T-cell (primary cell): ENCODE results near the gene PLPP7. TPM values are rescaled to one million over a fixed set of nuclear protein-coding genes. Genes with fewer than 3 reads are reported as not detected.
A peak's percentile ranks its signal among the peaks of the same experiment; 100 is the strongest.

Experiments used
- ATAC-seq, 4 experiments: fragments of 200-7000 bp in 3 of 4; fragments of 150-1000 bp in 1 of 4; cut with Tn5 transposase; replicated peaks in 1 of 4; 1 replicate in 3 of 4; 2 replicates in 1 of 4; pipeline ENCODE4 v1.10.0; 2021; ENCODE audit warnings: moderate library complexity in 3 of 4, mild to moderate bottlenecking in 2 of 4, moderate number of reproducible peaks in 1 of 4
- CTCF ChIA-PET, 2 donors: fragments of 300-600 bp; sonication (Branson Sonifier 250); formaldehyde crosslinking; loops; one replicate each; lab custom pipeline; 2022; ENCODE audit warnings: antibody characterized with exemption in 2 of 2; lab: Charles Lee
- POLR2A ChIA-PET, 2 donors: fragments of 300-600 bp; sonication (Branson Sonifier 250); formaldehyde crosslinking; loops; one replicate each; lab custom pipeline; 2022; ENCODE audit warnings: antibody characterized with exemption in 2 of 2; lab: Charles Lee
- DNase-seq, 35 experiments: peaks; one replicate each; pipeline versions ENCODE4 v3.0.0 to v3.0.0-alpha.2; 2013 to 2023
- H3K27ac ChIP-seq: one replicate; pipeline ENCODE4 v1.5.1; 2013; ENCODE audit warnings: low read length
- H3K27me3 ChIP-seq, 2 experiments: replicated peaks in 1 of 2; 1 replicate in 1 of 2; 2 replicates in 1 of 2; pipeline versions ENCODE4 v1.6.1 to v1.7.0; 2013; ENCODE audit warnings: low read length in 1 of 2, mixed read lengths in 1 of 2; ENCODE audit not compliant: control insufficient read depth in 2 of 2, insufficient read depth in 2 of 2; ENCODE audit errors: extremely low read depth in 1 of 2
- H3K36me3 ChIP-seq, 2 donors: 1 replicate in 1 of 2; 2 replicates in 1 of 2; pipeline versions ENCODE4 v1.6.1 to v1.7.0; 2013; ENCODE audit warnings: low read length in 1 of 2; ENCODE audit not compliant: control insufficient read depth in 2 of 2, insufficient read depth in 1 of 2; ENCODE audit errors: extremely low read depth in 1 of 2
- H3K4me1 ChIP-seq, 2 experiments: 1 replicate in 1 of 2; 2 replicates in 1 of 2; pipeline versions ENCODE4 v1.6.1 to v1.7.0; 2013; ENCODE audit warnings: low read length in 2 of 2, mixed read lengths in 1 of 2; ENCODE audit not compliant: insufficient read depth in 2 of 2, control insufficient read depth in 1 of 2; ENCODE audit errors: extremely low read depth in 1 of 2
- H3K4me3 ChIP-seq, 2 donors: 1 replicate in 1 of 2; 2 replicates in 1 of 2; pipeline versions ENCODE4 v1.5.1 to v1.7.0; 2013; ENCODE audit warnings: mild to moderate bottlenecking in 2 of 2, low read length in 1 of 2, moderate library complexity in 1 of 2; ENCODE audit not compliant: control insufficient read depth in 1 of 2; ENCODE audit errors: extremely low read depth in 1 of 2
- H3K9me3 ChIP-seq: 2 replicates; pipeline ENCODE4 v1.7.0; 2013
- H3K27ac Mint-ChIP-seq, 2 donors: one replicate each; pipeline ENCODE4 v1.8.0; 2020 to 2021; ENCODE audit warnings: mild to moderate bottlenecking in 2 of 2, mixed read lengths in 2 of 2
- H3K27me3 Mint-ChIP-seq, 2 donors: one replicate each; pipeline ENCODE4 v1.8.0; 2021 to 2022; ENCODE audit warnings: mixed read lengths in 2 of 2
- H3K36me3 Mint-ChIP-seq: one replicate; pipeline ENCODE4 v1.8.0; 2021; ENCODE audit warnings: mixed read lengths
- H3K4me1 Mint-ChIP-seq, 3 donors: one replicate each; pipeline ENCODE4 v1.8.0; 2020 to 2022; ENCODE audit warnings: mixed read lengths in 3 of 3, mild to moderate bottlenecking in 1 of 3
- H3K4me3 Mint-ChIP-seq, 3 donors: one replicate each; pipeline ENCODE4 v1.8.0; 2020 to 2022; ENCODE audit warnings: mild to moderate bottlenecking in 3 of 3, mixed read lengths in 3 of 3, moderate library complexity in 3 of 3
- H3K9me3 Mint-ChIP-seq, 3 donors: one replicate each; pipeline ENCODE4 v1.8.0; 2020 to 2022; ENCODE audit warnings: mixed read lengths in 3 of 3
- WGBS: methylation state at CpG from one replicate; pipeline ENCODE4 v1.1.5; 2013; ENCODE audit warnings: missing lambda C conversion rate; ENCODE audit not compliant: insufficient coverage; 5-methylcytosine and 5-hydroxymethylcytosine counted together
- total RNA-seq, 35 experiments: library from RNA in 6 of 35; stranded (reverse) in 6 of 35; fragments of 120-200 nt in 1 of 35; gene quantifications; one replicate each; pipeline versions ENCODE4 v1.2.1 to v1.2.4 and lab custom pipeline; 2013 to 2026

PLPP7 gene
- total RNA-seq, 5 donors from 2014 or later (not counting 1 experiment from before 2014, with no cell fraction given): 0.13 to 0.58 (median 0.13) TPM; not detected in 2

DNA sequence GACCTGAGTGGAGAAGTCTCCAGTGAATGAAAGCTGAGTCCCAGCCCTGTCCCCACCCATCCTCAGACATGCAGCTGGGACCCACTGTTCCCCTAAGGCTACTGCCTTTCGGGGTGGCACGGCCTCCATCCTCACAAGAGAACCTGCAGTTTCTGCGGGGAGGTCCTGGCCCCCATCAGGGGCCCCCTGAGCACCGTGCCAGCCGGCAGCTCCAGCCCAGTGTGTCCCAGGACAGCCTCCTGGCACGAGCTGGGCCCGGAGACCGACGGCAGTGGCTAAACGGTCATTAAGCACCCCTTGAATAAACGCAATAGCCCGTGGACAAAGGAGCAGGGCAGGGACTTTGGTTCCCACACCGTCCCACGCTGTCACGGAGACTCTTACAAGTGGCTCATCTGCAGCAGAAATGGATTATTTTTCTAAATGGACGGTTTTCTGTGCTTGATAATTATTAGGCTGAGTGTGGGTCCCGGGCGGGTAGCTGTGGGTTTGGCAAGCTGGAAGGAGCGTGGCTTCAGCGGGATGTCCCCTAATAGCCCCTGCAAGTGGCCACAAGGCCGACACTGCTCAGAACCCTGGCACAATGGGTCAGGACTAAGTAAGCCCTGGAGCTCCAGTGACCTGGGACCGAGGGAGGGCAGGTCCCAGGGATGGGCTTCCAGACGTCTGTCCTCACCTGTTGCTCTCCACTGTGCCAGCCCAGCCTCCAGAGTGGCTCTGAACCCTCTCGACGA lies 30.7 kb upstream of the PLPP7 start:
- Histone ChIP-seq H3K4me1 (peaks cover 27 to 99% of the 10 kb centered on the region in 2 experiments), H3K4me3 (no peak overlapping the region), H3K27me3 (no peaks in the 10 kb centered on the region), H3K27ac (peak overlapping the region; percentile 93), H3K36me3 (peaks cover 22 to 52% of the 10 kb centered on the region in 2 donors), H3K9me3 (no peaks in the 10 kb centered on the region)
- ChIA-PET CTCF (no interaction called here), POLR2A (interaction anchor here in 1 of 2 donors (0.5 kb wide), 1 partner anchor 87 kb away, joined by 4 read pairs; no protein-coding TSS in a partner anchor)
- DNase-seq: peak in 1 of 35 experiments; percentile 0
- Mint-ChIP-seq H3K36me3 (peaks cover 18% of the 10 kb centered on the region), H3K4me3 (no peak overlapping the region), H3K4me1 (peaks cover 71 to 87% (median 83%) of the 10 kb centered on the region in 3 donors), H3K9me3 (no peaks in the 10 kb centered on the region), H3K27me3 (no peaks in the 10 kb centered on the region), H3K27ac (peak overlapping the region; percentile 59 to 99)
- no peak for ATAC-seq
- WGBS: 92% methylated on average over 24 of the region's 25 CpGs

DNA sequence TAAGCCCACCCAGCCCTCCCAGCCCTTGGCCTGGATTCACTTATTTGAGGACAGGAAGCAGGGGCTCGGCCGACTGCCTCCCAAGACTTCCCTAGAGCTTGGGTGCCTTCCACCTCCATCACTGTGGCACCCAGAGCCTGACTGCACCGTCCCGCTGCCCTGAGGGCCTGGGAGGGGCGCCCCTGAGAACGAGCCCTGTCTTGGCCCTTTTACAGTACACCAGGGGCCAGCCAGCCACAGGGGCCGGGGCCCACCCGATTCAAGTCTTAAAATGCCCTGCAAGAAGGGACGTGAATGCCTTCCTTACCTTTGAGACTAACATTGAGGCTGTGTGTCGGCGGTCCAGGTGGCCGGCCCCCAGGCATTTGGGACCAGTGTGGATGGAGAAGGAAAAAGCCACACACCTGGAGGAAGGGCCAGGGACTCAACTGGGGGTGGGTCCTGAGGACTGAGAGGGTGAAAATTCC lies 30.1 kb upstream of the PLPP7 start:
- ATAC-seq (no peak), DNase-seq (peak in 1 of 35 experiments; percentile 2)
- H3K9me3 ChIP-seq: no peaks in the 10 kb centered on the region
- ChIA-PET POLR2A (no interaction called here), CTCF (no interaction called here)
- H3K4me3 Mint-ChIP-seq: no peak overlapping the region
- peaks cover 22 to 99% of the 10 kb centered on the region in 2 experiments for H3K4me1 ChIP-seq
- H3K27ac Mint-ChIP-seq: peak overlapping the region; percentile 61 to 71
- H3K4me3 ChIP-seq: no peak overlapping the region
- H3K36me3 Mint-ChIP-seq: peaks cover 22% of the 10 kb centered on the region
- H3K36me3 ChIP-seq: peaks cover 25 to 58% of the 10 kb centered on the region in 2 donors
- no peaks in the 10 kb centered on the region for H3K9me3 Mint-ChIP-seq
- H3K4me1 Mint-ChIP-seq: peaks cover 71 to 87% (median 83%) of the 10 kb centered on the region in 3 donors
- 93% methylated on average over 7 of the region's 12 CpGs for WGBS
- no peaks in the 10 kb centered on the region for H3K27me3 Mint-ChIP-seq
- H3K27me3 ChIP-seq: no peaks in the 10 kb centered on the region
- no peak overlapping the region for H3K27ac ChIP-seq

DNA sequence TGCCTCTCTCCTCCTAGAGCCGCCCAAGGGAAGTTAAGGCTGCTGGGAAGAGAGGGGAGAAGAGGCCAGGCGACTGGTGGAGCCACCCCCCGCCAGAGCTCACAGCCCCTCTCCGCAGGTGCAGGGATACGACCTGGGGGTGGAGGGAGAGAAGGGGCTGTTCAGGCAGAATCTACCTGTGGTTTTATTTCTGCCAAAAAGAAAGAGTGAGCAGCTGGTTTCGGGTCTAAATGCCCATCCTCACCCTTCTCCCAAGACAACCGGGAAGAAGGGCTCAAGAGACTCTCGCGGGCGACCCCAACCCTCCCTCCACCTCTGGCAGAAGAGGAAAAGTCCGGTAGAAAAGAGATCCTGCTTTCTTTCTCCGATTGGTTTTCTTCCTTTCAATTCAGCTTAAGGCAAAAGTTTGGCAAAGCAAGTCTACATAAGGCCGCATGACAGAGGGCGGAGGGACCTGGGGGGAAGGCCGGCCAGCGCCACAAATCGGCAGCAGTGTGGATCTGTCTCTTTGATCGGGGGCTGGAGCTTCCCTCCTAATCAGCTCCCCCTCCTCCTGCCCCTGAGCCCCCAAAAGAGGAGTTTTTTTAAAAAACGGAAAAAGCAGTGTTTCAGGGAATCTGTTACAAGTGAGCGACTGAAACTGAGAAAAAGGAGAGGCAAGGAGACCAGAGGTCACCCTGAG lies 29.5 kb upstream of the PLPP7 start:
- Histone ChIP-seq H3K36me3 (peaks cover 25 to 59% of the 10 kb centered on the region in 2 donors), H3K27me3 (no peaks in the 10 kb centered on the region), H3K4me3 (no peak overlapping the region), H3K4me1 (peaks cover 19 to 99% of the 10 kb centered on the region in 2 experiments), H3K27ac (no peak overlapping the region), H3K9me3 (no peaks in the 10 kb centered on the region)
- Mint-ChIP-seq H3K4me1 (peaks cover 72 to 87% (median 83%) of the 10 kb centered on the region in 3 donors), H3K4me3 (peak overlapping the region in 1 of 3 donors; percentile 31), H3K27ac (peak overlapping the region; percentile 69 to 88), H3K36me3 (peaks cover 23% of the 10 kb centered on the region), H3K27me3 (no peaks in the 10 kb centered on the region), H3K9me3 (no peaks in the 10 kb centered on the region)
- WGBS: 98% methylated on average over 8 of the region's 20 CpGs
- POLR2A ChIA-PET: no interaction called here
- CTCF ChIA-PET: no interaction called here
- ATAC-seq (no peak), DNase-seq (no peak)

DNA sequence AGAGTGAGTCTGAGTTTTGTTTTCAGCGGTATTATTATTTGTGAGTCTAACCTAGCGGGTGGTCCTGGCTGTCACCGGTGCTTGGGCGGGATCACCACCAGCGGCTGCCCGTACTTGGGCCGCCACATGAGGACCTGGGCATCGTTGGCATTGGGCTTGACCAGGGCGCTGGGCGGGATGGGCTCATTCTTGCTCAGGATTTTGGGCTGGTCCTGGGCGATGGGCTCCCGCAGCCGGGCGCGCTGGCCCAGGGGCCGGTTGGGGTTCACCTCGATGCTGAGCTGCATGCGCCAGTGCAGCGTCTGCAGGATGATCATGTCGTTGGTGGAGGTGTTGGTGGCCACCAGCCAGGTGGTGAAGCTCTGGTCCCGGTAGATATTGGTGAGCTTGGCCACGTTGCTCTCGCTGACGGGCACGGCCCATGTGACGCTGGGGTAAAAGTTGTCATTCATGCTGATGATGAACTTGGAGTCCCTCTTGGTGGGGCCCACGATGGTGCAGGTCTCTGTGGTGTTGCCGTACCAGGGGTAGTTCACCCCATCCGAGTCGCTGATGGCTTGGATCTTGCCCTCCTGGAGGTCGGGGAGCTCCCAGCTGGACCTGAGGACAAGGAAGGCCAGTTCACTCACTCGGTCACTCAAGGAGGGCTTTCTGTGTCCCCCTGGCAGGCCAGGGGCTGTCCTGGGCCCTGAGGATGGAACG lies 28.6 kb upstream of the PLPP7 start:
- Histone ChIP-seq H3K27ac (no peak overlapping the region), H3K36me3 (peaks cover 25 to 63% of the 10 kb centered on the region in 2 donors), H3K4me1 (peaks cover 18 to 99% of the 10 kb centered on the region in 2 experiments), H3K27me3 (no peaks in the 10 kb centered on the region), H3K9me3 (no peaks in the 10 kb centered on the region), H3K4me3 (no peak overlapping the region)
- CTCF ChIA-PET: no interaction called here
- no peak for DNase-seq
- 96% methylated on average over 27 of the region's 33 CpGs for WGBS
- H3K4me1 Mint-ChIP-seq: peaks cover 75 to 87% (median 85%) of the 10 kb centered on the region in 3 donors
- ATAC-seq: no peak
- POLR2A ChIA-PET: no interaction called here
- peak overlapping the region in 1 of 3 donors; percentile 31 for H3K4me3 Mint-ChIP-seq
- peak overlapping the region; percentile 69 to 88 for H3K27ac Mint-ChIP-seq
- no peaks in the 10 kb centered on the region for H3K9me3 Mint-ChIP-seq
- H3K27me3 Mint-ChIP-seq: no peaks in the 10 kb centered on the region
- H3K36me3 Mint-ChIP-seq: peaks cover 23% of the 10 kb centered on the region

DNA sequence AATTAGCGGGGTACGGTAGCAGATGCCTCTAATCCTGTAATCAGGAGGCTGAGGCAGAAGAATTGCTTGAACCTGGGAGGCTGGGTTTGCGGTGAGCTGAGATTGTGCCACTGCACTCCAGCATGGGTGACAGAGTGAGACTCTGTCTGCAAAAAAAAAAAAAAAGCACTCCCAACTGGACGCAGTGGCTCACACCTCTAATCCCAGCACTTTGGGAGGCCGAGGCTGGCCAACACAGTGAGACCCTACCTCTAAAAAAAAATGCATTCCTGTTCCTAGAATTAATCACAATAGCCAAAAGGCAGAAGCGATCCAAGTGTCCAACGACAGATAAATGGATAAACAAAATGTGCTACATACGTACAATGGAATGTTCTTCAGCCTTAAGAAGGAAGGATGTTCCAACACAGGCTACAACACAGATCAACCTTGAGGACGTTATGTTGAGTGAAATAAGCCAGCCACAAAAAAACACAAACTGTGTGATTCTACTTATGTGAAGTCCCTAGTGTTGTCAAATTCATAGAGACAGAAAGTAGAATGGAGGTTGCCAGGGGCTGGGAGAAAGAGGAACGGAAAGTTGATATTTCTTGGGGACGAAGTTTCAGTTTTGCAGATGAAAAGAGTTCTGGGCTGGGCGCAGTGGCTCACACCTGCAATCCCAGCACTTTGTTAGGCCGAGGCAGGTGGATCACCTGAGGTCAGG lies 27.0 kb upstream of the PLPP7 start:
- H3K9me3 ChIP-seq: no peaks in the 10 kb centered on the region
- 52% methylated on average over 4 of the region's 13 CpGs for WGBS
- peaks cover 25 to 67% of the 10 kb centered on the region in 2 donors for H3K36me3 ChIP-seq
- Mint-ChIP-seq H3K27me3 (no peaks in the 10 kb centered on the region), H3K4me3 (peak overlapping the region; percentile 29 to 91 (median 57)), H3K27ac (peak overlapping the region; percentile 88 to 90), H3K4me1 (peaks cover 76 to 87% (median 86%) of the 10 kb centered on the region in 3 donors), H3K9me3 (no peaks in the 10 kb centered on the region), H3K36me3 (peaks cover 27% of the 10 kb centered on the region)
- ATAC-seq (no peak), DNase-seq (no peak)
- ChIA-PET CTCF (interaction anchor here in 1 of 2 donors (0.7 kb wide), 1 partner anchor 127 kb away, joined by 7 read pairs; no protein-coding TSS in a partner anchor), POLR2A (interaction anchor here in 1 of 2 donors (0.7 kb wide), 1 partner anchor 9 kb away, joined by 3 read pairs; no protein-coding TSS in a partner anchor)
- H3K27ac ChIP-seq: peak overlapping the region; percentile 7
- H3K4me1 ChIP-seq: peaks cover 28 to 99% of the 10 kb centered on the region in 2 experiments
- no peaks in the 10 kb centered on the region for H3K27me3 ChIP-seq
- no peak overlapping the region for H3K4me3 ChIP-seq
